H1 (cell line): ENCODE results near the gene CFAP97D1. TPM values are rescaled to one million over a fixed set of nuclear protein-coding genes. Genes with fewer than 3 reads are reported as not detected.

Experiments
- CTCF ChIA-PET: fragments of 300-600 bp; sonication (Branson Sonifier 250); formaldehyde crosslinking; loops from one replicate; lab custom pipeline; 2021; ENCODE audit not compliant: partially characterized antibody; lab: Charles Lee
- POLR2A ChIA-PET: fragments of 300-600 bp; sonication (Branson Sonifier 250); formaldehyde crosslinking; loops from one replicate; lab custom pipeline; 2021; ENCODE audit warnings: inconsistent platforms; ENCODE audit not compliant: partially characterized antibody; lab: Charles Lee
- DNase-seq, 2 experiments: peaks; one replicate each; pipeline versions ENCODE4 v3.0.0 to v3.0.0-alpha.2; 2010 to 2022; ENCODE audit warnings: low spot score in 2 of 2, low read depth in 1 of 2, mixed read lengths in 1 of 2
- FAIRE-seq: peaks from 2 replicates; lab custom pipeline; 2011; peaks lifted over from hg19 to GRCh38; lab: Jason Lieb, UNC
- H2AFZ ChIP-seq: 2 replicates; pipeline ENCODE4 v1.8.1; 2012; ENCODE audit warnings: low read length, inconsistent platforms
- H2AK5ac ChIP-seq: 2 replicates; pipeline ENCODE4 v1.6.1; 2013; ENCODE audit warnings: low read depth, low read length
- H2BK120ac ChIP-seq: replicated peaks from 2 replicates; pipeline ENCODE3; 2013; ENCODE audit warnings: low read depth, low read length, inconsistent platforms
- H2BK12ac ChIP-seq: 2 replicates; pipeline ENCODE4 v1.6.1; 2013; ENCODE audit warnings: low read depth, low read length
- H2BK15ac ChIP-seq: 2 replicates; pipeline ENCODE4 v1.6.1; 2013; ENCODE audit warnings: low read length
- H2BK20ac ChIP-seq: 2 replicates; pipeline ENCODE4 v1.6.1; 2013; ENCODE audit warnings: low read length
- H2BK5ac ChIP-seq: 2 replicates; pipeline ENCODE4 v1.6.1; 2013; ENCODE audit warnings: low read depth, low read length
- H3K14ac ChIP-seq: 2 replicates; pipeline ENCODE4 v1.6.1; 2013; ENCODE audit warnings: inconsistent platforms; ENCODE audit not compliant: insufficient read length
- H3K18ac ChIP-seq: 2 replicates; pipeline ENCODE4 v1.6.1; 2013; ENCODE audit warnings: low read length; ENCODE audit errors: extremely low read depth
- H3K23ac ChIP-seq: 2 replicates; pipeline ENCODE4 v1.6.1; 2013; ENCODE audit warnings: inconsistent platforms; ENCODE audit not compliant: insufficient read length
- H3K23me2 ChIP-seq: 2 replicates; pipeline ENCODE4 v1.6.1; 2013; ENCODE audit warnings: low read depth, low read length
- H3K27ac ChIP-seq: 2 replicates; pipeline ENCODE4 v1.6.1; 2011; ENCODE audit warnings: low read depth, low read length, inconsistent platforms
- H3K27me3 ChIP-seq, 4 experiments: replicated peaks in 1 of 4; 1 replicate in 1 of 4; 2 replicates in 3 of 4; pipeline versions ENCODE4 v1.6.1 to v1.8.1; 2011 to 2013; ENCODE audit warnings: low read length in 3 of 4, mild to moderate bottlenecking in 3 of 4, inconsistent platforms in 2 of 4, mixed read lengths in 2 of 4, moderate library complexity in 1 of 4; ENCODE audit not compliant: control insufficient read depth in 3 of 4, insufficient read depth in 3 of 4; ENCODE audit errors: extremely low read depth in 1 of 4
- H3K36me3 ChIP-seq, 4 experiments: 2 replicates each; pipeline versions ENCODE4 v1.6.1 to v1.8.1; 2011 to 2013; ENCODE audit warnings: mild to moderate bottlenecking in 4 of 4, low read length in 3 of 4, moderate library complexity in 2 of 4, control low read depth in 1 of 4, inconsistent platforms in 1 of 4; ENCODE audit not compliant: insufficient read depth in 4 of 4, control insufficient read depth in 2 of 4
- H3K4ac ChIP-seq: replicated peaks from 2 replicates; pipeline ENCODE3; 2013; ENCODE audit warnings: low read length, low read depth, mixed read lengths, inconsistent platforms; ENCODE audit not compliant: insufficient read length
- H3K4me1 ChIP-seq, 4 experiments: replicated peaks in 1 of 4; 1 replicate in 1 of 4; 2 replicates in 3 of 4; pipeline versions ENCODE4 v1.6.1 to v1.8.1; 2011 to 2013; ENCODE audit warnings: low read length in 3 of 4, inconsistent platforms in 2 of 4, mixed read lengths in 1 of 4; ENCODE audit not compliant: insufficient read depth in 4 of 4, control insufficient read depth in 3 of 4
- H3K4me2 ChIP-seq, 2 experiments: 2 replicates each; pipeline versions ENCODE4 v1.6.1 to v1.8.1; 2011 to 2013; ENCODE audit warnings: low read depth in 2 of 2, low read length in 2 of 2, control low read depth in 1 of 2, inconsistent platforms in 1 of 2, mild to moderate bottlenecking in 1 of 2; ENCODE audit not compliant: insufficient read depth in 1 of 2
- H3K4me3 ChIP-seq, 4 experiments: fragments of 200-600, 300-600 bp in 1 of 4; sonication (generic), shearing (Covaris generic), sonication (Bioruptor Twin) in 1 of 4; 2 replicates each; pipeline versions ENCODE4 v1.5.1 to v1.8.1; 2011 to 2016; ENCODE audit warnings: low read length in 4 of 4, low read depth in 3 of 4, control low read depth in 2 of 4, inconsistent platforms in 2 of 4, mild to moderate bottlenecking in 2 of 4, mixed read lengths in 1 of 4, moderate library complexity in 1 of 4; ENCODE audit not compliant: insufficient read depth in 2 of 4; ENCODE audit errors: extremely low read depth in 1 of 4
- H3K56ac ChIP-seq: replicated peaks from 2 replicates; pipeline ENCODE3; 2013; ENCODE audit warnings: low read depth, mild to moderate bottlenecking, mixed read lengths, low read length, inconsistent platforms; ENCODE audit not compliant: insufficient read length
- H3K79me1 ChIP-seq: 2 replicates; pipeline ENCODE4 v1.6.1; 2013; ENCODE audit warnings: low read depth, low read length, control low read depth
- H3K79me2 ChIP-seq, 2 experiments: 2 replicates each; pipeline versions ENCODE4 v1.6.1 to v1.8.1; 2012 to 2013; ENCODE audit warnings: low read length in 2 of 2, mild to moderate bottlenecking in 2 of 2, inconsistent platforms in 1 of 2; ENCODE audit not compliant: insufficient read depth in 2 of 2, control insufficient read depth in 1 of 2
- H3K9ac ChIP-seq, 4 experiments: replicated peaks in 1 of 4; 1 replicate in 1 of 4; 2 replicates in 3 of 4; pipeline versions ENCODE4 v1.6.1 to v1.8.1; 2011 to 2013; ENCODE audit warnings: low read depth in 3 of 4, low read length in 3 of 4, control low read depth in 2 of 4, mild to moderate bottlenecking in 2 of 4, moderate library complexity in 2 of 4, inconsistent platforms in 1 of 4; ENCODE audit errors: extremely low read depth in 1 of 4
- H3K9me3 ChIP-seq, 2 experiments: 2 replicates each; pipeline versions ENCODE4 v1.6.1 to v1.8.1; 2012 to 2013; ENCODE audit warnings: mild to moderate bottlenecking in 2 of 2, moderate library complexity in 2 of 2, control low read depth in 1 of 2, inconsistent platforms in 1 of 2, low read depth in 1 of 2, low read length in 1 of 2, mixed read lengths in 1 of 2; ENCODE audit not compliant: insufficient read depth in 2 of 2
- H4K20me1 ChIP-seq, 2 experiments: replicated peaks in 1 of 2; 2 replicates each; pipeline versions ENCODE3 to v1.8.1; 2011 to 2013; ENCODE audit warnings: inconsistent platforms in 2 of 2, low read length in 2 of 2, mild to moderate bottlenecking in 1 of 2; ENCODE audit not compliant: insufficient read depth in 2 of 2, control insufficient read depth in 1 of 2
- H4K5ac ChIP-seq: 2 replicates; pipeline ENCODE4 v1.6.1; 2013; ENCODE audit warnings: low read length, low read depth, mixed read lengths, inconsistent platforms; ENCODE audit not compliant: insufficient read length
- H4K8ac ChIP-seq: 2 replicates; pipeline ENCODE4 v1.8.0; 2013; ENCODE audit warnings: mild to moderate bottlenecking, moderate library complexity, low read length, inconsistent platforms; ENCODE audit not compliant: insufficient read depth; ENCODE audit errors: extremely low read depth
- H4K91ac ChIP-seq: replicated peaks from 2 replicates; pipeline ENCODE3; 2013; ENCODE audit warnings: low read length, mixed read lengths, inconsistent platforms; ENCODE audit not compliant: insufficient read length
- TEAD4 ChIP-seq: IDR thresholded peaks from 2 replicates; pipeline ENCODE4 v1.6.1; 2012; ENCODE audit warnings: low read depth, low read length, inconsistent platforms, mixed read lengths
- WGBS, 2 experiments: shearing (Covaris generic) in 1 of 2; methylation state at CpG; one replicate each; pipeline versions ENCODE4 v1.1.6 to v1.1.7; 2013 to 2015; ENCODE audit warnings: low lambda C conversion rate in 2 of 2, mixed read lengths in 2 of 2, inconsistent platforms in 1 of 2, low coverage in 1 of 2, missing lambda C conversion rate in 1 of 2; ENCODE audit not compliant: insufficient replicate concordance in 2 of 2, insufficient coverage in 1 of 2, insufficient read length in 1 of 2; ENCODE audit errors: extremely low coverage in 1 of 2, missing lambda C conversion rate in 1 of 2; 5-methylcytosine and 5-hydroxymethylcytosine counted together
- polyA plus RNA-seq, 7 experiments: library from polyadenylated mRNA; depleted of rRNA in 3 of 7; stranded (reverse) in 5 of 7; unstranded in 2 of 7; fragments of >200 nt in 5 of 7; fragments of 200-250 nt in 2 of 7; gene quantifications; 1 replicate in 5 of 7; 2 replicates in 1 of 7; 4 replicates in 1 of 7; pipeline versions ENCODE4 v1.2.1 to v1.2.3, GENCODE V29; 2011 to 2013; ENCODE audit warnings: missing spikeins in 2 of 7, mixed read lengths in 2 of 7
- total RNA-seq: library from RNA; stranded (reverse); fragmentation: NEBNext Ultra II Directional; extraction: Animal tissue kit (Norgen Biotek cat#: 25700); gene quantifications from 2 replicates; pipeline ENCODE4 v1.2.1, GENCODE V29; 2021

CFAP97D1 gene
- total and polyA plus RNA-seq, 2 of the 8 experiments (the other 6 are each of a cell fraction or from before 2014, with no cell fraction given), result 0.02 to 0.07 TPM

DNA sequence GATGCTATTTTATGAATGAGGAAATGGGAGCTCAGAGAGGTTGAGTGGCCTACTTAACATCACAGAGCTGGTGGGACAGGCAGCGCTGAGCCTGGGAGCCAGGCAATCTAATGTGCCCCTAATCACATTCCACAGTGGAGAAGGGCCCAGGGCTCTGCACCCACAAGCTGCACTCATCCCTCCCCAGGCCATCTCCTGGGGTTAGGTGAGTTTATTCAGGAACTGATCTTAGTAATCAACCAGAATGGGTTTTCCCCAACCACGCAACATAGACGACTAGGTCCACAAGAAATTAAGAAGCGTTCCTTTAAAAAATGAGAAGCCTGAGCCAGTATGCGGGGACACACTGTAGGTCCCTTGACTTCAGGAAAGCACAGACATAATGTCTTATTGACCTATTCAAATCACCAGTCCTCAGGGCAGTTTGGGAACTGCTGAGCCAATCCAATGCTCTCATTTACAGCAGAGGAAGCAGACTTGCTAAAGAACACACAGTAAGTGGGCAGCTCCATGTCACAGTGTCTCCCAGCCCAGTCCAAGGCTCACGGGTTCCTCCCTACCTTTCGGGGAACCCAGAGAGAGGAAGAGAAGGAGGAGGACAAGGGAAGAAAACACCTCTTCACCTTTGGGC lies 50.4 kb downstream of the CFAP97D1 start:
- Histone ChIP-seq H3K4ac (no peak overlapping the region), H3K27me3 (peaks cover 0 to 15% (median 13%) of the 10 kb centered on the region in 4 experiments; a peak in 6 of 7 replicates), H2AK5ac (no peak overlapping the region), H3K9me3 (peaks cover 0 to 4% of the 10 kb centered on the region in 2 experiments; a peak in 2 of 4 replicates), H2AFZ (no peak overlapping the region), H3K27ac (no peak overlapping the region), H3K36me3 (peaks cover 0 to 4% (median 0%) of the 10 kb centered on the region in 4 experiments; a peak in 3 of 8 replicates), H3K9ac (no peak overlapping the region), H2BK5ac (no peak overlapping the region), H3K4me3 (no peak overlapping the region), H3K56ac (no peak overlapping the region), H3K79me1 (no peaks in the 10 kb centered on the region), H2BK12ac (no peak overlapping the region), H2BK15ac (no peak overlapping the region), H2BK120ac (no peak overlapping the region), H3K79me2 (no peaks in the 10 kb centered on the region), H4K91ac (no peak overlapping the region), H4K8ac (no peak overlapping the region), H3K23me2 (peaks cover 10% of the 10 kb centered on the region; the same call in 1 of the 2 replicates), H3K18ac (no peak overlapping the region), H3K14ac (no peak overlapping the region), H4K20me1 (peaks cover 0 to 2% of the 10 kb centered on the region in 2 experiments), H3K4me2 (no peak overlapping the region), H3K4me1 (peaks cover 0 to 11% (median 6%) of the 10 kb centered on the region in 4 experiments; a peak in 5 of 7 replicates), H4K5ac (no peak overlapping the region), H2BK20ac (no peak overlapping the region), H3K23ac (no peak overlapping the region)
- 98% methylated on average over 7 of the region's 7 CpGs; no CpG with 5 or more reads in 1 of the 2 experiments for WGBS, 2 experiments
- DNase-seq (no peak), FAIRE-seq (no peak)
- CTCF ChIA-PET, result interaction anchor here (0.6 to 2.2 kb wide), 7 partner anchors 10 to 713 kb away, joined by 3 to 10 read pairs (median 4); partner anchors contain the start of gene CD300LG
- POLR2A ChIA-PET, result interaction anchor here (1.1 kb wide), 1 partner anchor 51 kb away, joined by 3 read pairs; the partner anchor contains the start of gene CFAP97D1
- TF ChIP-seq TEAD4, result no peak
